AG10803 (cell line): ENCODE data around the gene UBE4B.
"Not testable (repeated sequence)": the region's sequence is repeated elsewhere in the genome, so short reads cannot be mapped to it uniquely, and the experiment has no call there.

Experiments used
- DNase-seq: peaks from one replicate; pipeline ENCODE4 v3.0.0; 2010; ENCODE audit warnings: low read depth
- H3K4me3 ChIP-seq: 2 replicates; pipeline ENCODE4 v1.5.1; 2011; ENCODE audit warnings: mild to moderate bottlenecking, low read length, control low read depth
- CTCF ChIP-seq: conservative IDR thresholded peaks from 2 replicates; pipeline ENCODE4 v1.5.1; 2011; ENCODE audit warnings: mild to moderate bottlenecking, low read length, control low read depth, inconsistent platforms

The UBE4B gene

GRCh38 chr1:9996624-9997582 lies 35.9 kb upstream of the UBE4B start, which contains the start of gene RBP7:
RBP7 (plus strand) TSS chr1:9997228; CDS start chr1:9997259, 31 bp downstream.
- no peak for DNase-seq
- TF ChIP-seq CTCF: no peak

GRCh38 chr1:10001016-10001665 lies 31.6 kb upstream of the UBE4B start:
- DNase-seq: no peak
- H3K4me3 ChIP-seq: no peak overlapping the region
- TF ChIP-seq CTCF: no peak

More at GRCh38 chr1:9996624-9997582, 35.9 kb upstream of the UBE4B start, which contains the start of gene RBP7:
- H3K4me3 ChIP-seq: peak within 1 kb of the TSS; percentile 22; the same call in 1 of the 2 replicates

- H3K4me3 ChIP-seq, DNase-seq: not testable (repeated sequence)
Observed at GRCh38 chr1:10005248-10005647, 27.5 kb upstream of the UBE4B start.

GRCh38 chr1:10007169-10007568 lies 25.6 kb upstream of the UBE4B start:
- H3K4me3 ChIP-seq: no peak overlapping the region
- DNase-seq: no peak
- no peak for TF ChIP-seq CTCF

- TF ChIP-seq CTCF: no peak
- DNase-seq: no peak
- no peak overlapping the region for H3K4me3 ChIP-seq
Observed at GRCh38 chr1:10014016-10014415, 18.7 kb upstream of the UBE4B start.

GRCh38 chr1:10019561-10019960 lies 13.2 kb upstream of the UBE4B start:
- no peak for TF ChIP-seq CTCF
- no peak overlapping the region for H3K4me3 ChIP-seq
- DNase-seq: no peak

- no peak for TF ChIP-seq CTCF
- DNase-seq: no peak
- no peak overlapping the region for H3K4me3 ChIP-seq
Observed at GRCh38 chr1:10020086-10020485, 12.7 kb upstream of the UBE4B start.

- DNase-seq: peak; percentile 70
- not testable (repeated sequence) for H3K4me3 ChIP-seq
Observed at GRCh38 chr1:10020678-10021077, 12.1 kb upstream of the UBE4B start.

- H3K4me3 ChIP-seq, DNase-seq: not testable (repeated sequence)
Observed at GRCh38 chr1:10021992-10022391, 10.8 kb upstream of the UBE4B start.
